SHP77 (cell line): Measurements from ENCODE around the gene MSI2.

Source experiments
- DNase-seq, 2 experiments: peaks; one replicate each; lab custom pipeline; 2025; lab: John Stamatoyannopoulos, UW

Gene MSI2

GRCh38 chr17:57269598-57270255 lies 13.4 kb downstream of the MSI2 start:
- DNase-seq, result no peak

GRCh38 chr17:57270801-57271245 lies 14.5 kb downstream of the MSI2 start:
- DNase-seq, result no peak

GRCh38 chr17:57271821-57272220 lies 15.5 kb downstream of the MSI2 start:
- DNase-seq, result no peak

- DNase-seq, result no peak
These were observed 17.2 kb downstream of the MSI2 start for GRCh38 chr17:57273490-57273889.

- no peak for DNase-seq
These were observed 17.8 kb downstream of the MSI2 start for GRCh38 chr17:57274162-57274561.

- no peak for DNase-seq
These were observed 18.9 kb downstream of the MSI2 start for GRCh38 chr17:57275071-57275764.

- no peak for DNase-seq
These were observed 20.3 kb downstream of the MSI2 start for GRCh38 chr17:57276621-57277020.

GRCh38 chr17:57277923-57278604 lies 21.7 kb downstream of the MSI2 start:
- no peak for DNase-seq

GRCh38 chr17:57278740-57279387 lies 22.5 kb downstream of the MSI2 start:
- DNase-seq, result no peak

- DNase-seq, result no peak
These were observed 23.1 kb downstream of the MSI2 start for GRCh38 chr17:57279432-57279831.

- DNase-seq, result no peak
These were observed 25.6 kb downstream of the MSI2 start for GRCh38 chr17:57281887-57282286.

- DNase-seq, result no peak
These were observed 26.0 kb downstream of the MSI2 start for GRCh38 chr17:57282296-57282695.

- DNase-seq, result no peak
These were observed 27.1 kb downstream of the MSI2 start for GRCh38 chr17:57283203-57283971.

GRCh38 chr17:57284583-57284982 lies 28.3 kb downstream of the MSI2 start:
- no peak for DNase-seq

- DNase-seq, result no peak
These were observed 28.8 kb downstream of the MSI2 start for GRCh38 chr17:57284984-57285646.

- DNase-seq, result no peak
These were observed 29.4 kb downstream of the MSI2 start for GRCh38 chr17:57285701-57286100.

GRCh38 chr17:57286399-57287105 lies 30.2 kb downstream of the MSI2 start:
- no peak for DNase-seq

- DNase-seq, result no peak
These were observed 31.9 kb downstream of the MSI2 start for GRCh38 chr17:57288040-57288772.

GRCh38 chr17:57288773-57289121 lies 32.4 kb downstream of the MSI2 start:
- DNase-seq, result no peak

GRCh38 chr17:57289130-57289529 lies 32.8 kb downstream of the MSI2 start:
- DNase-seq, result no peak
